OCI-LY3 (cell line): ENCODE results near the gene CBLL1.

Experiments
- CTCF ChIP-seq: fragments of 200-600, 300-600 bp; sonication (generic); IDR thresholded peaks from 2 replicates; pipeline ENCODE4 v1.5.1; 2014; ENCODE audit warnings: antibody characterized with exemption, low read length, low read depth
- EZH2phosphoT487 ChIP-seq: fragments of 200-600 bp; shearing (Covaris generic); IDR thresholded peaks from 2 replicates; pipeline ENCODE4 v1.6.1; 2018; ENCODE audit warnings: antibody characterized with exemption, mixed run types, low read depth

- TF ChIP-seq CTCF (peak; percentile 73), EZH2phosphoT487 (no peak)
These were observed at the start of gene CBLL1 for GRCh38 chr7:107743567-107744344.
